Cerebellar nuclear complex (tissue), 1 donor: Measurements from ENCODE around the gene NCS1.

Experiments
- DNase-seq, 2 experiments: peaks; one replicate each; lab custom pipeline; 2025; lab: John Stamatoyannopoulos, UW

NCS1 gene

GRCh38 chr9:130172161-130172857, at the start of gene NCS1:
Gene NCS1, plus strand, starts transcription at chr9:130172404. Its CDS starts 260 bp downstream, at chr9:130172664.
- DNase-seq, result no peak

GRCh38 chr9:130122456-130122855, 49.7 kb upstream of the NCS1 start:
- no peak for DNase-seq

DNA sequence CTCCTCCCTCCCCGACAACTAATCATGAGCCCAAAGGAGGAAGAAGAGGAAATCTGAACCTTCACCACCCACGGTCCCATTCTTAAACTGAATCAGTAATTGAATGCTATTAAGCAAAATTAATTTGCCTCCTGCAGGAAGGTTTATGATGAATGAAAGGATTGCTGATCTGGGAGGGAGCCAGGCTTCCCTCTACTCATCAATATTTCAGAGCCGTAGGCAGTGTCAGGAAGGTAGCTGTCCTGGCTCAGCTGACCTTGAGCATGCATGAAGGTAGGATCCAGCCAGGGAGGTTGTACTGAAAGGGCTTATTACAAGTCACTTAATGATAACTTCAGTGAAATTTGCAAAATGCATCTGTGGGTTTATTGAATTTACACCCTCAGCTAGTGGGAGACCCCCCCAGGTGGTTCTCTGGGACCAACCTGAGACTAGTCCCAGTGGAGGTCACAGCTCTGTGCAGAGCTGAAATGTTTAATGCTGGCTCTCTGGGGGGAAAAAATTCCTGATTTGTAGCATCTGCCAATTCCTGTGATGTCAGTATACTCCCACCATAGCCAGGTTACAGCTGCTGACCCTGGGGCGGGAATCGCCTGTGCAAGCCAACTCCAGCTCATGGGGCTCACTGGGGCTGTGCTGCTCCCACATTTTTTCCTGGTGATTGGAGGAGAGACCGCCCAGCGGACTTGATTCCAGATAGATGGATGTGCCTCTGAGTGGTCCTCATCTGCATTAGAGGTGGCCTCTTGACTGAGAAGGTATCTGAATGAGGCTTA, 47.9 kb upstream of the NCS1 start:
- DNase-seq, result no peak

DNA sequence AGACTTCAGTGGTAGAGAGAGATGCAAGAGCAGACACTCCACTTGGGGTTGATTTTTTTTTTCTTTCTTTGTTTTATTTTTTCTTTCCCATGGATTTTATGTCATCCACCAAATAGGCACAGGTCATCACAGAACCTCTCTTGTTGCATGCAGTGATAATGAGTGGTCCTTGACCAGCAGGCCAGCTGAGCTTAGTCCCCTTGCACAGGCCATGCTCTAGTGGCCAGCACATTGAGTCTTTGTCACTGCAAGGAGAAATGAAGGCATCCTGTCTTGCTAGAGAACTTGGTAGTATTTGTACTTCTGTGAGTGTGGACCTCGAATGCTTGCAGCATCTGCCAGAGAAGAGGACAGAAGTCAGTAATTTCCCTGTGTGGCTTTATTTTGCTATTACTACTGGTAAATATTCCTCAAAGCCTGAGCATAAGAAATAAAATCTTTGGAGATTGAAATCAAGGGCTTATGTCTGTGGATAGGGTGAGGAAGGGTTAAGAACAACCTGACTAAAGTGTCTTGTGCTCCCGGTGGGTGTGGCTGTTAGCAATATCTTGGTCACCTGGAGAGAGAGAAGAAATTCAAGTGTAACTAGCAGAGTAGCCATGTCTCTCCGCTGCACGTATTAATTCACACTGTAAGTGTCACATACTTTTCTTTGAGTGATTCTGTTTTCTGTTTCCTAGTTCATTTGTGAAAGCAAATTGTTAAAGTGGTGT, 45.3 kb upstream of the NCS1 start:
- DNase-seq, result no peak

- no peak for DNase-seq
Measured at GRCh38 chr9:130128251-130128650, 44.0 kb upstream of the NCS1 start.

DNA sequence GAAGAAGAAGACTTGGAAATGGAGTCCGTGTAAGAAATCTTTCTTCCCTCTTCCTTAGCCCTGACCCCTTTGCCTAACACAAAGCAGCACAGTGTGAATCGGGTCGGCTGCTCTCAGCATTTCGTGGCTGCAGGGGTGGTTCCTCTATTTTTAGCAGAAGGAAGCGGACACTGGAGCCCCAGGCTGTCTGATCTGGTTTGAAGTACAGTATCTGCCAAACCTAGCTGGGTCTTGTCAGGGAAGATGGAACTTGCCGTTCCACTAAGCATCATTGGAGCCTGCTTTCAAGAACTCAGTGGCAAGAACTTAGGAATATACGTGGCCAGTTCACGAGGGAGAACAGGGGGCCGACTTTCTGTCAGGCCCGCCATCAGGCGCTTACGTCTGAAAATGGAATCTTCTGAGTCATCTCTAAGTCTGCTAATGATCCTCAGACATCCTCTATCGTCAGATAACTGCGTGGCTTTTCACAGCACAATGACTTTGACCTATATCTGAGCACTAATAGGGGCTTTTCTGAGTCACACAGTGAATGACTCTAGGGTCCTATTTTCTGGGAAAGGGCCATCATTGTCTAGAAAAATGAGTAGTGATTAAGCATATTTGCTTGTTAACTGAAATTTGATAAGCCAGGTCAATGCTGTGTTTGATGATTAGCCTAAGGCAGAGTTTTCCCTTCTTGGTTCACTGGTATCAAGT, 43.3 kb upstream of the NCS1 start:
- DNase-seq, result peak in 1 of 2 experiments; percentile 77

- DNase-seq, result peak in 1 of 2 experiments; percentile 46
Measured at GRCh38 chr9:130129432-130130061, 42.7 kb upstream of the NCS1 start.

GRCh38 chr9:130132746-130133145, 39.5 kb upstream of the NCS1 start:
- DNase-seq, result no peak

DNA sequence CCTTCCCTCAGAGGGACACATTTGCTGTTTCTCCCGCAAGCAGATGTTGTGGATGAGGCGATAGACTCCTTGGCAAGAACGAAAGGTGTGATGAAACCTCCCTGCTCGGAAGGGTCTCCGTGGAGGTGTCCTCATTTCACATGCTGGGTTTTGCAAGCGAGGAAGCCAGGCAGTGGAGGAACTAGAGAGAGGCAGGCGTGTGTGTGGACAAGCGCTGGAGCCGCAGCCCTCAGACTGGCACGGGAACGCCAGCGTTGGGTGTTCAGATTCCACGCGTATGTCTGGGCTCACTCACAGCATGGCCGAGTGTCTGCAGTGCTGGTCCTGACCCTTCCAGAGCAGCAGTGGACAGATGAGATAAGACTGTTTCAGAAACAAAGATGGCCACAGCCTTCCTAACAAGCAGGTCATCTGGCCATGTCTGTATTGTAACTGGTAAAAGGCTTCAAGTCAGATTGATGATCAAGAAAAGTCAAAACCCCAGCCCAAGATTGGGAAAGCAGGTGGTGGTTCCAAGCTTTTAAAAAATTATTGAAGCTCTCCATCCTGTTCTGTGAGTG, 35.0 kb upstream of the NCS1 start:
- DNase-seq, result no peak

- DNase-seq, result no peak
Measured at GRCh38 chr9:130137641-130138081, 34.5 kb upstream of the NCS1 start.

DNA sequence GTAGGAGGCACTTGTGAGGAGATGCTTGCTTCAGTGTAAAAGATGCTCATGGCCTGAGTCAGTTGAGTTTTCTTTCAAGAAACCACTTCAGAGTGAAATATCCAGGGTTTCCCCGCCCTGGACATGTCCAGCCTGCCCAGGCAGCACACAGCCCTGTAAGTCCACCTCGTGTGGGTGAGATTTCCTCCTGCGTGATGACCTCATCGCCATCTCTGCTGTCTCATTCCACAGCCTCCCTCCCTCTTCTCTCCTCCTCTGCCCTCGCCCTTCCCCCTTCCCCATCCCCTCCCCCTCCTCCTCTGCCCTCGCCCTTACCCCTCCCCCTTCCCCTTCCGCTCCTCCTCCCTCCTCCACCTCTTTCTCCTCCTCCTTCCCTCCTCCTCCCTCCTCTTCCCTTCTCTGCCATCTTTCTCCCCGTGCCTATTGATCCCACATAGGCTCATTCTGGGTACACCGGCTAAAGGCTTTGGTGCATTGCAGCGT, 34.0 kb upstream of the NCS1 start:
- DNase-seq, result no peak

GRCh38 chr9:130138791-130139190, 33.4 kb upstream of the NCS1 start:
- no peak for DNase-seq

DNA sequence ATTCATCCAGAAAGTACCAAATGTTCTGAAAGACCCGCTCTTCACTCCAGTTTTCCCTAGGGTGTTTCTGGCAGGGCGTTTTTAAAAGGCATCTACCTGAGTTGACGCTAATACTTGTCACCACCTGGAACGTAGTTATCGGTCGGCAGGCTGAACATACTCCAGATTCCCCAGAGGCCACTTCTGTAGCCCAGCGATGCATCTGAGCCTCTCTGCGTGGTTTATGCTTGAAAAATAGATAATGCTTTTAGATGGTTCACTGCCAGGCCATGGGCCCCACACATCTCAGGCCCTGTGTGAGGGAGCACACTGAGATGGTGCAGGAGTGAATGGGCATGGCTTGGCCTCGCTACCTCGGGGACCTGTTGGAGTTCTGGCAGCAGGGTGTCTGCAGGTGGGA, 33.0 kb upstream of the NCS1 start:
- no peak for DNase-seq

DNA sequence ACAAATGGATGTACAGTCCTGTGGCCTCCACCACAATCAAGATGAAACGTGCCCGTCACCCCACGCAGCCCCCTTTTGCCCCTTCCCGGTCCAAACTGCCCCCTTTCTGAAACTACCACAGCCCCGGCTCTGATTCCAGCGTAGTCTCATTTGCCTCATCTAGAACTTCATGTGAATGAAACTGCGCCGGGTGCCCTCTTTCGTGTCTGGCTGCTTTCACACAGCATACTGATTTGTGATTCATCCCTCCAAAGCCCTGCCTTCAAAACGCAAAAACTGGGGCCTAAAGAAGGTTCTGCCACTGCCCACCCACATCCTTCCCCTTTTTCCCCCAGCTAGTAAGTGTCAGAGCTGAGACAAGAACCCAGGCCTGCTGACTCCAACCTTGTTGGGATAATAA, 31.5 kb upstream of the NCS1 start:
- DNase-seq, result no peak

- no peak for DNase-seq
Measured at GRCh38 chr9:130142056-130142455, 30.1 kb upstream of the NCS1 start.

GRCh38 chr9:130142641-130143040, 29.6 kb upstream of the NCS1 start:
- DNase-seq, result no peak

DNA sequence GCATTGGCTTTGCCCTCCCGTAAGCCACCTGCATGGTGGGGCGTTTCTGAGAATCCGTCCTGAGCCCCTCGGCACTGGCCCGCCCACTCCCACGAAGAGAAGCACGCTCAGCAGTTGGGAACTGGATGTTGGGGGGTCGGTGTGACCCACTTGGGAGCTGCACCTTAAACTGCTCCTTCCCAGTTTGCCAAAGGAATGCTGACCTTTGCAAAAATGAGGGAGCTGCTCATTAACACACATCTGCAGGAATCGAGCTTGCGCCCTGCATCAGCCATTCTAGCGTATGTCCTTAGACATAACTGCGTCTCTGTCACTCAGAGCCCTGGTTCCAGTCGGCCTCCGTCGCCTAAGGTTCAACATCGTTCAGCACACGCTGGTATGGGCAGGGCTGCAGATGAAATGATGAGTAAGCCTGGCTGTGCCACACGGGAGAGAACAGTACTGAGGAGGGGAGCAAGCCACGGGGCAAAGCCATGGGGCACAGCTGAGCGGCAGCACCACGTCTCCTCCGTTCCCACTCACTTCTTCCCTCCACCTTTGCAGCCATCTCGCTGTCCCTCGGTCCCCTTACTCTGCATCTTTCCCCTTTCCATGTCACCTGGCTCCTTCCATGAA, 28.8 kb upstream of the NCS1 start:
- DNase-seq, result no peak

DNA sequence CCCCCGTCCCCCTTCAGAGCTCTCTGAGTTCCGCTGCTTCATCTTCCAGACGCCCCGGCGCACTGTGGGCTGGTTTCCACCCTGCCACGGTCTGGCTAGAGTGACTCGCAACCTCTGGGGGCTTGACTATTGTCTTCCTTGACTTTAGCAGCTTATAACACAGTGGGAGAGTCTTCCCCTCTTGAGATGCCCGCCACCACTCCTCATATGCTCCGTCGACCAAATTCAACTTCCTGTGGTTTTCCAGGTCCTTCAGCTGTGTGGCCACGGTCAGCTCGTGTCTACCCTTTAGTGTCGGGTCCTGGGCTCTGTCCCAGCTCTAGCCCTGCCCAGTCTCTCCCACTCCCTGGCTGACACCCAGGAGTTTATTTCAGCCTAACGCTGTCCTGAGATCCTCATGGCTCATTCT, 28.2 kb upstream of the NCS1 start:
- no peak for DNase-seq

GRCh38 chr9:130144703-130145102, 27.5 kb upstream of the NCS1 start:
- DNase-seq, result no peak

DNA sequence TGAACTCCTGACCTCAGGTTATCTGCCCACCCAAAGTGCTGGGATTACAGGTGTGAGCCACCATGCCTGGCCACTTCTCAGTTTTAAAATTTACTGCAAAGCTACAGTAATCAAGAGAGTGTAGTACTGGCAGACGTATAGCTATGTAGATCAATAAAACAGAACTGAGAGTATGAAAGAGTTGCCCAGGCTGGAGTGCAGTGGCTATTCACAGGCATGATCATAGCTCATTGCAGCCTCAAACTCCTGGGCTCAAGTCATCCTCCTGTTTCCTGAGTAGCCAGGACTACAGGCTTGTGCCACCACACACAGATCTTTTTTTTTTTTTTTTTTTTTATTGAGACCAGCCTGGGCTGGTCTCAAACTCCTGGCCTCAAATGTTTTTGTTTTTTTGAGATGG, 26.5 kb upstream of the NCS1 start:
- no peak for DNase-seq

DNA sequence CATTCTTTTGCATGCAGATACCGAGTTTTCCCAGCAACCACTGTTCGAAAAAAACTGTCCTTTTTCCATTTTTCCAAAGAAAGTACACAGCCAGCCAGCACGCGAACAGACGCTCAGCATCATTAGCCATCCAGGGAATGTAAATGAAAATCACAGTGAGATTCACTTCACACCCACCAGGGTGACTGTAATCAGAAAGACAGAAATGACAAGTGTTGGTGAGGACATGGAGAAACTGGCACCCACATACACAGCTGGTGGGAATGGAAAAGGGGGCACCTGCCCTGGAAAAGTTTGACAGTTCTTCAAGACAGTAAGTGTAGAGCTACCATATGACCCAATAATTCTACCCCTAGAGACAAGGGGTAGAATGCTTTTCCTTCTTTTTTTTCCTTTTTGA, 25.0 kb upstream of the NCS1 start:
- no peak for DNase-seq
